ENCODE measurements around the gene SOX1. TPM values are rescaled to one million over a fixed set of nuclear protein-coding genes. Genes with fewer than 3 reads are reported as not detected.

SOX1 gene
- total RNA-seq, 1 experiment from 2014 or later: not detected

- H3K36me3 Mint-ChIP-seq (ENCODE audit: insufficient read depth, unreplicated experiment): no peaks in the 10 kb centered on the region
- CTCF ChIA-PET: no interaction called here
- intact Hi-C loops (cut with micrococcal nuclease; ENCODE audit: unreplicated experiment): no loop called here
- H3K9me3 Mint-ChIP-seq (ENCODE audit: low read depth, unreplicated experiment): no peaks in the 10 kb centered on the region
- no peak overlapping the region for H3K4me3 Mint-ChIP-seq (ENCODE audit: low read depth, unreplicated experiment)
- no peak overlapping the region for H3K27ac Mint-ChIP-seq (ENCODE audit: unreplicated experiment)
- H3K4me1 Mint-ChIP-seq (ENCODE audit: low read depth, unreplicated experiment): no peaks in the 10 kb centered on the region
- H3K27me3 Mint-ChIP-seq (ENCODE audit: unreplicated experiment): no peaks in the 10 kb centered on the region
- no TSS peak for BruUV-seq (replicated peaks)
- DNase-seq: no peak
- no peak for TF ChIP-seq CTCF (IDR thresholded peaks at IDR 0.05; ENCODE audit: unreplicated experiment)
Observed at GRCh38 chr13:112103260-112103838, 36.4 kb downstream of the SOX1 start.

GRCh38 chr13:112103961-112104880 is 37.3 kb downstream of the SOX1 start:
- Mint-ChIP-seq H3K27ac (ENCODE audit: unreplicated experiment) (no peak overlapping the region), H3K36me3 (ENCODE audit: insufficient read depth, unreplicated experiment) (no peaks in the 10 kb centered on the region), H3K4me1 (ENCODE audit: low read depth, unreplicated experiment) (no peaks in the 10 kb centered on the region), H3K27me3 (ENCODE audit: unreplicated experiment) (no peaks in the 10 kb centered on the region), H3K9me3 (ENCODE audit: low read depth, unreplicated experiment) (peaks cover 3% of the 10 kb centered on the region), H3K4me3 (ENCODE audit: low read depth, unreplicated experiment) (no peak overlapping the region)
- CTCF ChIA-PET: no interaction called here
- intact Hi-C loops (cut with micrococcal nuclease; ENCODE audit: unreplicated experiment): no loop called here
- no peak for TF ChIP-seq CTCF (IDR thresholded peaks at IDR 0.05; ENCODE audit: unreplicated experiment)
- no peak for DNase-seq
- no TSS peak for BruUV-seq (replicated peaks)

GRCh38 chr13:112104881-112105234 is 37.9 kb downstream of the SOX1 start:
- no TSS peak for BruUV-seq (replicated peaks)
- Mint-ChIP-seq H3K27ac (ENCODE audit: unreplicated experiment) (no peak overlapping the region), H3K9me3 (ENCODE audit: low read depth, unreplicated experiment) (peaks cover 3% of the 10 kb centered on the region), H3K27me3 (ENCODE audit: unreplicated experiment) (no peaks in the 10 kb centered on the region), H3K36me3 (ENCODE audit: insufficient read depth, unreplicated experiment) (no peaks in the 10 kb centered on the region), H3K4me3 (ENCODE audit: low read depth, unreplicated experiment) (no peak overlapping the region), H3K4me1 (ENCODE audit: low read depth, unreplicated experiment) (no peaks in the 10 kb centered on the region)
- DNase-seq: no peak
- CTCF ChIA-PET: no interaction called here
- no peak for TF ChIP-seq CTCF (IDR thresholded peaks at IDR 0.05; ENCODE audit: unreplicated experiment)
- intact Hi-C loops (cut with micrococcal nuclease; ENCODE audit: unreplicated experiment): no loop called here

GRCh38 chr13:112105244-112105681 is 38.3 kb downstream of the SOX1 start:
- no peak overlapping the region for H3K4me3 Mint-ChIP-seq (ENCODE audit: low read depth, unreplicated experiment)
- TF ChIP-seq CTCF (IDR thresholded peaks at IDR 0.05; ENCODE audit: unreplicated experiment): no peak
- intact Hi-C loops (cut with micrococcal nuclease; ENCODE audit: unreplicated experiment): no loop called here
- H3K27me3 Mint-ChIP-seq (ENCODE audit: unreplicated experiment): no peaks in the 10 kb centered on the region
- CTCF ChIA-PET: no interaction called here
- no peaks in the 10 kb centered on the region for H3K4me1 Mint-ChIP-seq (ENCODE audit: low read depth, unreplicated experiment)
- no TSS peak for BruUV-seq (replicated peaks)
- peaks cover 3% of the 10 kb centered on the region for H3K9me3 Mint-ChIP-seq (ENCODE audit: low read depth, unreplicated experiment)
- H3K36me3 Mint-ChIP-seq (ENCODE audit: insufficient read depth, unreplicated experiment): no peaks in the 10 kb centered on the region
- H3K27ac Mint-ChIP-seq (ENCODE audit: unreplicated experiment): no peak overlapping the region
- no peak for DNase-seq
